Measurements from ENCODE around the gene LDAH. TPM values are rescaled to one million over a fixed set of nuclear protein-coding genes. Genes with fewer than 3 reads are reported as not detected.

LDAH gene
- total RNA-seq, 1 donor from 2014 or later = 24.7 TPM

DNA sequence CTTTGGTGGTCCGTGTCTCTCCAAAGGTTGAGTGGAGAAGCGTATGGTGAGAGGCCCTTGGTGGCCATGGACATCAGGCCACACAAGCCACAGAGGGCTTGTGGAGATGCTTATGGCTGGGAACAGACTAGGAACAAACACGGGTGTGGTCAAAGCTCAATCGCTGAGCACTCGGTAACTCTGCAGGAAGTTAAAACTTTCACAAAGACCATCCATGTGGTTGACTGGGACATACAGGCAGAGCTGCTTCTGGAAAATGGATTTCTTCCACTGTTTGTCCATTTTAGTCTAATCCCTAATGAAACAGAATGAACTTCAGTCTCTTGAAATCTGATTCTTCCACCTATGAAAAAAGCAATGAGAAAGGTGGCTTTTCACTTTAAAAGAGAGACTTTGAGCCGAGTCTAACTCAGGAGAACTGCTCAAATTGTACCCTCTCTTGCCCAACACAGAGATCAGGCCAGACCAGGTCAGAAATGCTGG lies 138.3 kb downstream of the LDAH start:
- intact Hi-C loops (cut with micrococcal nuclease) = loop anchor here (5.0 kb wide), 1 partner anchor 278 kb away; no protein-coding TSS in a partner anchor

DNA sequence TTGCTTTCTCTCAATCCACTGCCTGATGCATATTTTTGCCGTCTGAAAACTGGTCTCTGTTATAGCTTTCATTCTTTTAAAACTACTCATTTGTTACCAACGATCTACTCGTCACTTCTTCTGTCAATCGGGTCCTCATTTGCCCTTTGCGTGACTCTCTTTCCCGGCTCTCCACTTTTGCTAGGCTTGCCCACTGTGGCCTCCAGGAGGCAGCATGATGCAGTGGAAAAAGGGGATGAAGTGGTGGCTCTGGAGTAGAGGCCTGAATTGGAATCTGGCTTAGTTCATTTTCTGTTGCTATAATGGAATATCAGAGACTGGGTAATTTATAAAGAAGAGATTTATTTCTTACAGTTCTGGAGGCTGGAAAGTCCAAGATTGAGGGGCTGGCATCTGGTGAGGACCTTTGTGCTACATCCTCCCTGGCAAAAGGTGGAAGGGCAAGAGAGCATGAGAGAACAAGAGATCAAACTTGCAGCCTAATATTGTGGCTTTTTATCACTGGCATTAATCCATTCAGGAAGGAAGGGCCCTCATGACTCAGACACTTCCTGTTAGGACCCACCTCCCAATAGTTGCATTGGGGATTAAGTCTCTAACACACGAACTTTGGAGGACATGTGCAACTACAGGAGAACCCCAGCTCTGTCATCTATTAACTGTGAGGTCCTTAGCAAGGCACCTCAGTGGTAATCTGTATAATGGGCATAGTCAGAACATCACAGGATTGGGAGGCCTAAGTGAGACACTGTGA lies 140.6 kb downstream of the LDAH start:
- intact Hi-C loops (cut with micrococcal nuclease) = loop anchor here (5.0 kb wide), 1 partner anchor 280 kb away; no protein-coding TSS in a partner anchor

DNA sequence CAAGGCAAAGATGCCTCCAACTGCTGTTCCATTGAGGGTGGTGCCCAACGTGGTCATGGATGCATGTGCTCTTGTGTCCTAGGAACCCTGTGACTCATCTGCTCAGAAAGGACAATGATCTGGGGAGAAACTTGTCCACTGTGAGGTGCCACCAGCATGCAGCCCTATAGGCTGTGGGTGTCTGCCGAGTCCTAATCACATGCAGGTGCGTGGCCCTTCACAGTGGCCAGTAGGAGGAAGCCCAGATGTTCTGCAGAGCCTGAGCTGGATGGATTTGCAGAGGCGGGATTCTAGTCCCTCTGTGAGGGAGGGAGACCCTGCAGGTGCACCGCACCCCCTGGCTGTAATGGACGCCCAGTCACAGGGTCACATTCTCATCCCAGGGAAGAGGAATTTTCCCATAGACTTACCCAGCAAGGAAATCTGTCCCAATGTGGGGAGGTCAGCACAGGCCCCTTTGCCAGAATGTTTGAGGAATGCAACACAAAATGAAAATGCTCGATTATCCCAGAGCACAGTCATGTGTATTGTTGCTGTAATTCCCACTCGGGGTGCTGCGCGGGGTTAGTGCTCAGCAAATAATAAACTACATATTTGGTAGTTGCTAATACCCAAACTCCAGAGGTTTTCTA lies 142.0 kb downstream of the LDAH start:
- intact Hi-C loops (cut with micrococcal nuclease) = loop anchor here (5.0 kb wide), 1 partner anchor 281 kb away; no protein-coding TSS in a partner anchor

DNA sequence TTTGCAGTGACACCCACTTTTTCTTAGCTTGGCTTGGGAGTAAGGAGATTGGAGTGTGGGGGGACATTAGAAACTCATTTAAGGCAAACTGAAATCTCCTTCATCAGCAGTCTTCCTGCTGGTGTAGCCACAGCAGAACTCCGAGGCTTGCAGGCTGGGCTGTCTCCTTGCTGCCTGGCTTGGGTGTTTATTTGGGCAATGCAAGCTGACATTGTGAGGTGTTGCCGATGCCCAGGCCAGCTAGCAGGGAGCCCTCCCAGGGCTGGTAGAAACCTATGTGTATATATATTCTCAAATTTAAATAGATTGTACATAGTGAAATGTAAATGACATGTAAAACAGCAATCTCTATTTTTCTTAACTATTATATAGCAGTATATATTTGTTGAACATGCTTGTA lies 144.1 kb downstream of the LDAH start:
- intact Hi-C loops (cut with micrococcal nuclease) = no loop called here

DNA sequence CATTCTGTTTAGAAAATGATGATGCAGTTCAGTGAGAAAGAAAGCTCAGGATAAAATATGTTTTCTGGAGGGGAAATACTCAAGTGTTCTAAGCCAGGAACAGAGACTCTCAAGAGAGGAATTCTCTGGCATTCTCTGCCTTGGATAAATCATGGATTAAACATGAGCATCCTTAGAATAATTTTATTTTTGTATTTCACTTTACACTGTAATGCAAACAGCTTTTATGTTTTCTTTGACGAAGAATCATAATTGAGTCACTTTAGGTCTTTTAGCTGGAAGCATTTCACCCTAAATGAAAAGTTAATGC lies 144.9 kb downstream of the LDAH start:
- intact Hi-C loops (cut with micrococcal nuclease) = no loop called here

DNA sequence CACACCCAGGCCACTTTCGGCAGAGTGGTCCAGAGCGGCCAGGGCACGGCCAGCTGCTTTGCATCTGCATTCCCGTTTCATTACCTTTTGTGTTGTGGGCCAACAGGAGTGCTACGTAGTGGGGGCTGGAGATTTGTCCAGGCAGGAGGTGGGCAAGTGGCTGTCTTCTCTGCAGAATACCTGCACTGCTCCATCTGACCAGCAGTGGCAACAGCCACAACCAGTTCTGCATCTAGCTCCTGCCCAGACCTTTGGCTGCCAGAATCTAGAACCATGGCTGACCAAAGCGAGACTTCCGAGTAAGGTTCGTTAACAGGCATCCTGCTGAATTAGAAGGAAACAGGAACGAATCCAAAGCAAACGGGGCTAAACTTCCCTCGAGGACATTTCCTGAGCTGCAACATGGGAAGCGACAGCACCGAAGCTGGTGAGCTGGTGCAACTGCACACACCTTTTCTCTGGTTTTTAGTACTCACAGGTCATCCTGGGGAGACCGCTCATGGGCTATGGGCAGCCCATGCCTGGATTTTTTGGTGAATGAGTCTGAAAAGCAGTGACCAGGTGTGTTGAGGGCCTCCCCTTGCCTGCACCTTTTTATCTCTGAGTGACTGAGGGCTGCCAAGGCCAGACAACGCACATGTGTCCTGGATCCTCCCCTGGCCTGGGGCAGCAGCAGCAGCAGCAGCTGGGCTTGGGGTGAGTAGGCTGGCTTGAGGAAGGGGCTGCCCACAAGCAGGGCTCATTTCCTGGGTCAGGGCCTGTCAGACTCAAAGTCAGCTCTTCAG lies 145.4 kb downstream of the LDAH start:
- intact Hi-C loops (cut with micrococcal nuclease) = no loop called here

DNA sequence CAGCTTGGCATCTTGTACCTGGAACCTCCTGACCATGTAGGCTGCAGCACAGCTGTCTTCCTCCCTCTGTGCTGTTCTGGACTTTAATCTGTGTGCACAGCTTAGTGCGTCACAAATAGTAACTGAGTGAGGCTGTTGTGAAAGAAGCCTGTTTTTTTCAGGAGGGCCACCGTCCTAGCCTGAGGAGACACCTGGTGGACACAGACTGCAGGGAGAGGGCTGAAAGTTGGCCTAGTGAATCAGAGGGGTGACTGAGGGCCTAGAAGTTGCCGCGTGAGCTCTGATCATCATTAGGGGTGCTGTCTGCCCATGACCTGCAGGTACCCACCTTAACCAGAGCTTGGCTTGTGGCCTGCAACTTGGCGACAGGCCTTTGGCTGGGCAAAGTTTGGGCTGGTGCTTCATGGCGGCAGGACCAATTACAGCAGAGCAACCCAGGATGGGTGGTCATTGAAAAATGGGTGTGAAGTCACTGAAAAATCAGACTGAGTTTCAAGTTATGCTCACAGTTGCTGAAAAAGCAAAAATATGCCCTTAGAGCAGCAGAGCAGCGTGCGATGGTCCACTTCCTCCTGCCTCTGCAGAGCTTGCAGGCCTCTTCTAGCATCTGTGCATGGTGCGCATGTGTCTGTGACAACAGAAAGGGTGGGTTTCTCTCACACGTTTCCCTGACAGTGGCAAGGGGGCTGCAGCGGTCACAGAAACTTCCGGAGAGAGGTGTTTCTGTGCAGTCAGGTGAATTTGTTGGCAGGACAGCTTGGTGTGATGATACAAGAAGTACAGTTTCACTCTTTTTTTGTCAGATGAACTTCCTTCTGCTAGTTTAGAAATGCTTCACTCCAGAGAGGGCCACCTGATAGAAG lies 146.3 kb downstream of the LDAH start:
- intact Hi-C loops (cut with micrococcal nuclease) = no loop called here

DNA sequence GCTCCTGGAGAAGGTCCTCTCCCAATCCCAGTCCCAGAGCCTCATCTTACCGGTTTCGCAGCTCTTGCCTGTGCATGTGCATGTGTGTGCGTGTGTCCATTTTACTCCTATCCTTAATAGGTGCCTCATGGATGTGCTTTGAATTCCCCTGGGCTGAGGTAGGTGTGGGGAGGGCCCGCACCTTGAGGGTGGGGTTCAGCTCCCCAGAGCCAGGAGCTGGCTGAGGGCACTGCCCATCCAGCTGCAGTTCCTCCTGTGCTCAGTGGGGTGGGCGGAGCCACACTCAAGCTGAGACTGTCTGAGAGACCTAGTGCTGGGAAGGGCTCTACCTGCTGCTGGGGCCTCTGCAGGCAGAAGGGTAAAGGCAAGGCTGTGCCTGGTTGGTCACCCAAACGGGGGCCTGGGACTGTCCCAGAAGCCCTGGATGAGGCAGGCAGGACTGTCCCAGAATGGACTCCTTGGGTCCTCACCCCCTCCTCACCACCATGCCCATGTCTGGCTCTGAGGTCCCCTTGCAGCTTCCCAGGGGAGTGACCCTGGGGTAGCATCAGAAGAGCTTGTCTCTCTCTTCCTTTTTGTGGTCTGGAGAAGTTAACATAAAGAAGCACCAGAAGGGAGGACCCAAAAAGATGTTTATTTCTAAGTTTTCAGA lies 147.1 kb downstream of the LDAH start:
- intact Hi-C loops (cut with micrococcal nuclease) = no loop called here

DNA sequence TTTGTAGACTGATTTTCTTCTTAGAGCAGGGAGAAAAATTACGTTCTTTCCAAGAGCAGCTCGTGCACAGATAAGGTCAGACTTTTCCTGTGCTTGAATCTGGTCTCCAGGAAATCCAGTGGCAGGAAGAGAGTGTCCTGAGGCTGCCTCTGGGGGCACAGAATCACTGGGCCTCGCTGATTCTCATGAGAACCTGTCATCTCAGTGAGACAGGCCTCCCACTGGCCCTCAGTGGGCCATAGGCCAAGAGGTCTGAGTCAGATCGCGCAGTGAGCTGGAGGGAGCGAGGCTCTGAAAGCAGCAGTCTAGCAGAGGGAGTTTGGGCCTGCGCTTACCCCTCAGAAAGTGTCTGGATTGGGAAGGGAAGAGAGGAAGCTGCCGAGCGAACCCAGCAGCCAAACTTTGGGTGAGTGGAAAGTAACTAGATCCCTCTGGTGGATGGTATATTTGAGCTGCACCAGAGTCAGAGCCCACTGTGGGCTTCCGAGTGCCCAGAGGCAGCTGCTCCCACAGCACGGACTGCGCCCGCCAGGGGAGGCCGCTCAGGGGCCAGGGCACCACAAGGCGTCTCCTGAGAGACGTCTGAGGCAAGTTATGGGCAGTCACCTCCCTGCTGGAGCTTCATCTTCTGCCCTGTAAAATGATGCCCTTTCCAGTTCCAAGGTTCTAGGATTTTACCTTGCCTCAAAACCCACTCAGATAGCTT lies 147.8 kb downstream of the LDAH start:
- intact Hi-C loops (cut with micrococcal nuclease) = no loop called here

DNA sequence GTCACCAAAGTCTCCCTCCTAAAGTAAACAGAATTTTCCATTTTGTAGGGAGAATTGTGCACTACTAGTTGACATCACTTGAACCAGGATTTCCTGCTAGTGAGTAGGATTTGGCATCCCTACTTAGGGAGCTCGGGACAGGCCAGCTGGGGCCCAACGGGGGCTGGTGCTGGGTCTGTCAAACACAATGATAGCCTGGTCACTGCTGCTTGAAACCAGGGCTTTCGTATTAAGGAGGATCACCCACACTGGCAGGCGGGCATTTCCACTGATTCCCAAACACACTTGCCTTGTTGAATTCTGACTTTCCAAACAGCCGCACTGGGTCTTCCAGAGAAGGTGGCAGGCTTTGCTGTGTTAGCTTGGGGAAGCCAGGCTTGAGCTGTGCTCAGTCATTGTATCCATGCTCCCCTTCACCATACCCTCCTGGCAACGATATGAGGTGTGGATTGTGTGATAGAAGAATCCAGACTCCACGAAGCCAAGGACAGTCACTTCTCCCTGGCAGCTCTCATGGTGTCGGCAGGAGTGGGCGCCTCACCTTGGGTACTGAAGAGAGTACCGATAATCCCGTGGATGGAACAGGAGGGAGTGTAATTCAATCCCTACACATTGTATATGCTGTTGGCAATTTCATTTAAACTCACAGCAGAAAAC lies 148.5 kb downstream of the LDAH start:
- intact Hi-C loops (cut with micrococcal nuclease) = no loop called here

DNA sequence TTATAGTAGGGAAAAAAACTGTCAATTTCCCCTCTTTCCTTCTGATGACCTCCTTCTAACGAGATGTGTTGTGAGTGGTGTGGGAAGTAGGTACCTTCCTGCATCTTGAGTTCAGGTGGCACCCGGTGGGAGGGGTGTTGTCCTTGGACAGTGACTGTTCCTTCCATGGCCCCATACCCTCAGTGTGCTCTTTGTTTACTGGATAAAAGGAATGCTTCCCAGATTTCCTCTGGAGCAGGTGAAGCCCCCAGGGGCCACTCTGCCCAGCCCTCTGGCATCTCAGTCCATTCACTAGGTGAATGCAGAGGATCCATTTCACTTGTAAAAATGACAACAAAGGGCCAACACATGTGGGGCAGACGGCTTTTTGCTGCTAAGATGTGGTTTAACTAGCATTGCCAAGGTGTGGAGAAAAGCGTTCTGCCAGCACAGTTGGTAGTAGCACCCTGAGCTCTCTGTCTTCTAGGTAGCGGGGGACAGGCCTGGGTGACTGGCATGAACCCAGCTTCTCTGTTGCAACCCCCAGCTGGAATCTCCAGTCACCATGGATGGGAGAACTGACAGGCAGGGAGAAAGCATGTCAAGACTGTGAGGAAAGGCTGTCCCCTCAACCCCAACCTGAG lies 149.1 kb downstream of the LDAH start:
- intact Hi-C loops (cut with micrococcal nuclease) = no loop called here

DNA sequence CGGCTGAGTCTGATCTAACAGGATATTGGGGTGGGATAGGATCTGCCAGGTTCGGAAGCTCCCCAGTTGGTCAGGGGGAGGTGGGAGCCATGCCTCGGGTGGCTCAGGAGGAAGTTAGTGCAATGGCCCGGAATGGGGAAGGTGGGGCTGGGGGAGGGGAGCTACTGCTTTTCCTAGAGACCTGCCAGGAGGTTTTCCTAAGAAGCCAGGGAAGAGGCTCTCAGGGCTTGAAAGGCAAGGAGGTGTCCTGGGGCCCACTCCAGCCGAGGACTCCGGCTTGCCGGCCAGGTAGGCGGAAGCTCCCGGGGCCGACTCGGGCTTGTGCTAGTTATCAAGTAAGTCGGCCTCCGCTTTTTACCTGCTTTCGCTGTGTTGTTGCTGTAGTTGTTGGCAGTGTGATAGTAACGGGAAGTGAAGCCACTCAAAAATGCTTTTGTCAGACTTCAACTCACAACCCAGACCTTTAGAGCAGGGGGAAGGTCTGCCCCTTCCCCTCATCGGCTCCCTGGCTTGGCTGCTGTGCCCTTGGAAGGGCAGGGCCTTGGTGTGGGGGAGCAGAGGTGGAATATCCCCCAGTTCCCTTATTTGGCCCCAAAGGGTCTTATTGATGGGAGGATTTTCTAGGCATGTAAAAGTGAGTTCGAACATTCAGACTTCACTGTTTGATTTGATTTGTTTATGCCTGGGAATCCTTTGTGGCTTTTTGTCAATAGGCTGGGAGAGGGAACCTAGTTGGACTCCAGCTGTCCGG lies 150.5 kb downstream of the LDAH start:
- intact Hi-C loops (cut with micrococcal nuclease) = no loop called here

DNA sequence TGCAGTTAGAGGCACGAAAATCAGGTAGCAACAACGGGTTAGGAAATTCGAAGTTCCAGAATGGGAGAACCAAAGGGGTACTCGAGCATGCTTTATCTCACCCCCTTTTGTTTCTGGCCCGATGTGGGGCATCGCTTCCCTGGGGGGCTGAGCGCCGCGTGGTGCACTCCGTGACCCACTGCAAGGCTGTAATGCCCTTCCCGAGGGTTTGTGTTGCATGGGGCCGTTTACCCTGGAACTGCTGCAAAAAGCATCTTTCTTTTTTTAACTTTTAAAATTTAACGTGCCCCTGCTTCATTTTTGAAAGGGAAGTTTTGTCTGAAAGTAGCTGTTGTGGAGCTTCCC lies 151.2 kb downstream of the LDAH start:
- intact Hi-C loops (cut with micrococcal nuclease) = no loop called here

DNA sequence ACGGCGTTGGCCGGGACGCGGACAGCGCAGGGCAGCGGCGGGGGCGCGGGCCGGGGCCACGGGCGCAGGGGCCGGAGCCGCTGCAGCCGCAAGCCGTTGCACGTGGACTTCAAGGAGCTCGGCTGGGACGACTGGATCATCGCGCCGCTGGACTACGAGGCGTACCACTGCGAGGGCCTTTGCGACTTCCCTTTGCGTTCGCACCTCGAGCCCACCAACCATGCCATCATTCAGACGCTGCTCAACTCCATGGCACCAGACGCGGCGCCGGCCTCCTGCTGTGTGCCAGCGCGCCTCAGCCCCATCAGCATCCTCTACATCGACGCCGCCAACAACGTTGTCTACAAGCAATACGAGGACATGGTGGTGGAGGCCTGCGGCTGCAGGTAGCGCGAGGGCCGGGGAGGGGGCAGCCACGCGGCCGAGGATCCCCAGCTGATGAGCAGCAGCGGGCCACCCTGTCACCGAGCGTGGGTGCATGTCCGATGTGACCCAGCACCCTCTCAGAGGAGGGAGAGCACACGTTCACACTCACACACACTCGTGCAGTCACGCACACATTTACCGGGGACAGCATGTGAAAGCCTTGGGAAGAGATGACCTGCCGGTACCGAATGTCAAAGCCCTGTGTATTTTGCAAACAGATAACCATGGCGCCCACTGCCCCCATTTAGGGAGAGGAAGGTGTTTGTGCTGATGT lies 151.7 kb downstream of the LDAH start:
- intact Hi-C loops (cut with micrococcal nuclease) = no loop called here

DNA sequence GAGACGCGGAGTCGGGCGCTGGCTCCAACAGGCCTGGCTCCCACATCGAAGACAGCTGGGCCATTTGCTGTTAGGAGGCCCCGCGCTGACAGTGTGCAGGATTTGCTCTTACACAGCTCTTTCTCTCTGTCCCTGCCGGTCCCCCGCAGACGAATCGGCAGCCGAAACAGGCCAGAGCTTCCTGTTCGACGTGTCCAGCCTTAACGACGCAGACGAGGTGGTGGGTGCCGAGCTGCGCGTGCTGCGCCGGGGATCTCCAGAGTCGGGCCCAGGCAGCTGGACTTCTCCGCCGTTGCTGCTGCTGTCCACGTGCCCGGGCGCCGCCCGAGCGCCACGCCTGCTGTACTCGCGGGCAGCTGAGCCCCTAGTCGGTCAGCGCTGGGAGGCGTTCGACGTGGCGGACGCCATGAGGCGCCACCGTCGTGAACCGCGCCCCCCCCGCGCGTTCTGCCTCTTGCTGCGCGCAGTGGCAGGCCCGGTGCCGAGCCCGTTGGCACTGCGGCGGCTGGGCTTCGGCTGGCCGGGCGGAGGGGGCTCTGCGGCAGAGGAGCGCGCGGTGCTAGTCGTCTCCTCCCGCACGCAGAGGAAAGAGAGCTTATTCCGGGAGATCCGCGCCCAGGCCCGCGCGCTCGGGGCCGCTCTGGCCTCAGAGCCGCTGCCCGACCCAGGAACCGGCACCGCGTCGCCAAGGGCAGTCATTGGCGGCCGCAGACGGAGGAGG lies 152.4 kb downstream of the LDAH start:
- intact Hi-C loops (cut with micrococcal nuclease) = no loop called here

DNA sequence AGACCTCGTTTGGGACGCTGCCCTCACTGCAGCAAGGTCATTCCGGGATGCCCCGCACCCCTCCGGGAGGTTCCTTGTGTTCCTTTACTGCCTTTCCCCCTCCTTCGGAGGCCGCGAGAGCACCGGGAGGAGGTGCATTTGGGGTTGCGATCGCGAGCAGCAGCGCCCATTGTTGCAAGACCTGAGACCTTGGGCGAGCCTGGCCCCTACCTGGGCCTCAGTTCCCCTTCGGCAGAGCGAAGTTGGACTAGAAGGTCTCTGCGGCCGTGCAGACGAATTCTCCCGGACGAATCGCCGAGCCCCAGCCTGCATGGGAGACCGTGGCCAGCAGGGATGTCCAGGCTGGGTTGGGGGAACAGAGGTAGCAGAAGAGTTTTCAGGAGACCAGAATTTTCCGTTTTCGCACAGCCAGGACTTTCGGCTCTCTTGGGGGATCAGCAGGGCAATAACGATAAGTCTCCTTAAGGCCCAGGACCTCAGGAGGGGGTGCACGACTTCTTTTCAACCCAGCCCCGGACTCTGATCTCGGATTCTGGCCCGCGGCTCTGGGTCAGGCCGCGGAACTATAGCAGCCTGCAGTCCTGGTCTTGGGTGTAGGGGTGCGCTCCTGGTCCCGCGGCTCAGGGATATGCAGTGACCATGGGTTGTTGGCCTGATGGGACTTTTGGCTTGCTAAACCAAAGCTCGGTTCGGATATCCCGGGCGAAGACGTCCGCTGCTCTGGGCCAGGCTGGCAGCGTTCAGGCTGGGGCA lies 153.2 kb downstream of the LDAH start:
- intact Hi-C loops (cut with micrococcal nuclease) = no loop called here
